NCI-H146 (cell line): ENCODE data around the gene RAB5B.
A peak's percentile ranks its signal among the peaks of the same experiment; 100 is the strongest.
"Not testable (repeated sequence)": the region's sequence is repeated elsewhere in the genome, so short reads cannot be mapped to it uniquely, and the experiment has no call there.

Experiments
- DNase-seq: peaks from one replicate; lab custom pipeline; 2025; lab: John Stamatoyannopoulos, UW

The RAB5B gene

GRCh38 chr12:55942055-55942454, 31.8 kb upstream of the RAB5B start:
- no peak for DNase-seq

- no peak for DNase-seq
Measured at GRCh38 chr12:55942577-55943136, 31.2 kb upstream of the RAB5B start.

DNA sequence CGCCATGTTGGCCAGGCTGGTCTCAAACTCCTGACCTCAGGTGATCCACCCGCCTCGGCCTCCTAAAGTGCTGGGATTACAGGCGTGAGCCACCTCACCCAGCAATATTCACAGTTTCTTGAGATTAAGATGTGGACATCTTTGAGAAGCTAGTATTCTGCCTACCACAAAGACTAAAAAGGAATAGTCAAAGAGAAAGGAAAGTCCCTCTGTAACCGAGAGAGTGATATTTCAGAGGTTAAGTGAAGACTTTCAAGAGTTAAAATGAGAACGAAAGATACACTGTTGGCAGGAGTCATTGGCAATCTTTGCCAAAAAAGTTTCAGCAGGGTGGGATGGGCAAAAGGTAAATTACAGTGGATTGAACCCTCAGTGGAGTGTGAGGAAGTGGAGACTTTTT, 27.3 kb upstream of the RAB5B start:
- DNase-seq = no peak

GRCh38 chr12:55955344-55955743, 18.5 kb upstream of the RAB5B start:
- DNase-seq = no peak

DNA sequence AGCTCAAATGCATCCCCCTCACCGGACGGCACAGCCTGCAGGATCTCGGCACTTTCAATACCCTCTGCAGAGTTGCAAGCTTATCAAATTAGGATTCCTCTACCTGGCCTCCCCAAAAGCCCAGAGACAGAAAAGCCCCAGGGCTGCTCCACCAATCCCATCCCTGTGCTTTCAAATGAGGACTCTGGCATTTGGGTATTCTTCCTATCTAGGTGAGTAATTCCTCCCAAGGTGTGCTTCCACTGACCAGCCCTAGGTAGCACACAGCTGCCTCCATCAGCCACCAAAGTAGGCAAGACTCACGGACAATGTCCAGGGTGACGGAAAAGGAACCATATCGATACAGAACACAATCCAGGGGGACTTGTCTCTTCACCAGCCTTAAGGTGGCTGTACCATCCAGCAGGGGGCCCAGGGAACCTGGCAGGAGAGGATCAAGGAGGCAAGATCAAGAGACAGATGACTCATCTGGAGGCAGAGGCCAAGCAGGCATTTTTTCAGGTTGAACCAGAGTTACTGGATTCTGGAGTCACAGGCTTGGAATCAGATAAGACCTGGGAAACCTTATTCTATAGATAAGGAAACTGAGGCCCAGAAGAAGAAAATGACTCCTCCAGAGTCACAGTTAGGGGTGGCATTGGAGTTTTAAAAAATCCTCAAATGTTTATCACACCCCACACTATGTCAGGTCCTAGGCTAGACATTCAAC, 17.9 kb upstream of the RAB5B start:
- no peak for DNase-seq

GRCh38 chr12:55957106-55957859, 16.6 kb upstream of the RAB5B start:
- DNase-seq = no peak

GRCh38 chr12:55963760-55964159, 10.1 kb upstream of the RAB5B start:
- DNase-seq = no peak

DNA sequence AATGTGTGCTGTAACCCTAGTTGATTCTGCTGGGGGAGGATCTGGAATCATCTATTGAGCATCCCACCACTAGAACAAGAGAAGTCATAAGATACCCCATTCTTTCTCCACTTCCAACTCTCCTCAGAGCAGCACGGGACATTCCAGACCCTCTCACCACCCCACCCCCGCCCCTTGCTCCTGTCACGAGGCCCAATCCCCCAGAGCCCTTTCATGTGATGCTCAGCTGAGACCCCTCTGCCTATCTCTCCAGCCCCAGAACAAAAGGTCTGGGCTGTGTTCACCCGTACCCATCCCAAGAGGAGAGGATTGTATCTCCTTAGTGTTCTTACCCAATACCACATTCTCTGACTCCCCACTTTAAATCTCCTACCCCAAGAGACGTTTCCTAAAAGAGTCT, 8.6 kb upstream of the RAB5B start:
- DNase-seq = no peak

GRCh38 chr12:55965941-55966407, 7.9 kb upstream of the RAB5B start, which contains the start of gene PMEL:
Gene PMEL, minus strand, starts transcription at chr12:55966042. Its CDS starts 31 bp downstream, at chr12:55966011.
- no peak for DNase-seq

GRCh38 chr12:55966408-55967281, 7.2 kb upstream of the RAB5B start, which contains the start of gene CDK2:
Gene CDK2, plus strand, starts transcription at chr12:55966830. Its CDS starts 179 bp downstream, at chr12:55967009.
- peak; percentile 87 for DNase-seq

GRCh38 chr12:55969356-55969755, 4.5 kb upstream of the RAB5B start:
- no peak for DNase-seq

DNA sequence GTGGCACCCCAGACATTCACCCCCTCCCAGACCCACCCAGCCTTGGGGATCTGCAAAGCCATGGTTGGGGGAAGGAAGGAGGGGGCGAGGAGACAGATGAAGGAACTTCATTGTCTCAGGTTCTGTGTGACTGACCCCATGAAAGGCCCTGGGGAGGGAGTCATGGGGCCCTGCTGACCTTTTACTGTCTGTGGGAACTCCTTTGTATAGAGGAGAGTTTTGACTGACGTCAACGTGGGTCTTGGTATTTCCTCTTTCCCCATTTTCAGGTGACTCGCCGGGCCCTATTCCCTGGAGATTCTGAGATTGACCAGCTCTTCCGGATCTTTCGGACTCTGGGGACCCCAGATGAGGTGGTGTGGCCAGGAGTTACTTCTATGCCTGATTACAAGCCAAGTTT, 3.1 kb upstream of the RAB5B start:
- DNase-seq = no peak

DNA sequence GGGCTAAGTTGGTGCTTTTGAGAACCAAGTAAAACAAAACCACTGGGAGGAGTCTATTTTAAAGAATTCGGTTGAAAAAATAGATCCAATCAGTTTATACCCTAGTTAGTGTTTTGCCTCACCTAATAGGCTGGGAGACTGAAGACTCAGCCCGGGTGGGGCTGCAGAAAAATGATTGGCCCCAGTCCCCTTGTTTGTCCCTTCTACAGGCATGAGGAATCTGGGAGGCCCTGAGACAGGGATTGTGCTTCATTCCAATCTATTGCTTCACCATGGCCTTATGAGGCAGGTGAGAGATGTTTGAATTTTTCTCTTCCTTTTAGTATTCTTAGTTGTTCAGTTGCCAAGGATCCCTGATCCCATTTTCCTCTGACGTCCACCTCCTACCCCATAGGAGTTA, 1.8 kb upstream of the RAB5B start:
- DNase-seq = no peak

GRCh38 chr12:55972456-55972855, 1.4 kb upstream of the RAB5B start:
- no peak for DNase-seq

GRCh38 chr12:55972911-55973598, 823 bp upstream of the RAB5B start:
- DNase-seq = peak; percentile 38

GRCh38 chr12:55974308-55974730, 441 bp downstream of the RAB5B start:
- peak; percentile 78 for DNase-seq

- no peak for DNase-seq
Measured at GRCh38 chr12:55978393-55978792, 4.5 kb downstream of the RAB5B start.

DNA sequence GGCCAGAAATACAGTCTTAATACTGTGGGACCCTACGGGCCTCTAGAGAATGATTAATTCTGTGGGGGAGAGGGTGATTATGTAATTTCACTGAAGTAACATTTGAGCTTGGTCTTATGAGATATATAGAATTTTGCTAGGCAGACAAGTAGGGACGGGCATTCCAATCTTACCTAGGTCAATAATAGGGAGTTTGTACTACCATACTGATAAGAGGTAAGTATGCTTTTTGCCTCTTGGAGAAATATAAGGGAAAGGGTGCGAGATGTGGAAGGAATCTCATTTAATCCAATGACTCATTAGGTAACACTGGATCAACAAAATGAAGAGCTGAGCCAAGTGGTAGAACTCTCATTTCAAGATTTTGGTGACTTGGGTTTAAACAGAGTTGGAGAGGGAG, 5.2 kb downstream of the RAB5B start:
- DNase-seq = no peak

DNA sequence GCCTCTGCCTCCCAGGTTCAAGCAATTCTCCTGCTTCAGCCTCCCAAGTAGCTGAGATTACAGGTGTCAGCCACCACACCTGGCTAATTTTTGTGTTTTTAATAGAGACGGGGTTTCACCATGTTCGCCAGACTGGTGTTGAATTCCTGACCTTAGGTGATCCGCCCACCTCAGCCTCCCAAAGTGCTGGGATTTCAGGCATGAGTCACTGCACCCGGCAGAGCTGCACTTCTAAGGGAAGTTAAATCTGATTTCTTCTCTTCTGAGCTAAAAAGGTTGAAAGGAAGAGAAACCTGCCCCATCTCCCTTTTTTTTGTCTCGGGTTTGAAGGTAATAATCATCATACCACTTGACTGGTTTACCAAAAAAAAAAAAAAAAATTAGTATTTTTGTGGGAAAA, 8.0 kb downstream of the RAB5B start:
- not testable (repeated sequence) for DNase-seq

DNA sequence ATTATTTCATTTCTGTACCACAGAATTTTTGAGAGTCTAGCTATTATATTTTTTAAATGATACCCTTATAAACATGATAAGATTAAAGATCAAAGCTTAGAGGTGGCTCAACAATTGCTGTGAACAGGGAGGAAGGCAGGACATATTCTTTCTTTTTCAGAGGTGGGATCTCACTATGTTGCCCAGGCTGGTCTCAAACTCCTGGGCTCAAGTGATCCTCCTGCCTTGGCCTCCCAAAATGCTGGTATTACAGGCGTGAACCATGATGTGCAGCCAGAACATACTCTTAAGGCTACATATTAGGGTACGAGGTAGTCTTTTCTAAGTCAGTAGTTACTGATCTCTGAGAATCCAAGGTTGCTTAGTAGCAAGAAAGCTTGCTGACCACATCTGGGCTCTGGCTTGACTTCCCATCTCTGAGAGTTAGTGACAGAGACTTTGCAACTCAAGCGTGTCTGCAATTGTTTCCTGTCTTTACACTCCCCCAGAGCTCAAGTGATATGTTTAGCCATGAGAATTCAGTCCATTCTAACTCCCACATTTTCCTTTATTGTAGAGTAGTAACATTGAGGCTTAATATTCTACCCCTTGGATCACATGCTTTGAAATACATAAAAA, 8.6 kb downstream of the RAB5B start:
- DNase-seq = no peak
